RWPE1 (cell line): ENCODE results near the gene TRIM38.
A peak's percentile ranks its signal among the peaks of the same experiment; 100 is the strongest.
"Not testable (repeated sequence)": the region's sequence is repeated elsewhere in the genome, so short reads cannot be mapped to it uniquely, and the experiment has no call there.

Source experiments
- CTCF ChIA-PET: fragments of 350-600 bp; sonication (Branson Sonifier 250); formaldehyde crosslinking; extraction: SDS; loops from one replicate; lab custom pipeline; 2021; lab: Yijun Ruan, JAX
- POLR2A ChIA-PET: fragments of 400-600 bp; formaldehyde crosslinking; extraction: SDS; loops from one replicate; lab custom pipeline; 2020; ENCODE audit warnings: antibody characterized with exemption; ENCODE audit not compliant: low non-redundant PET; lab: Yijun Ruan, JAX
- DNase-seq: peaks from one replicate; pipeline ENCODE4 v3.0.0; 2012; ENCODE audit warnings: low spot score
- H3K27ac ChIP-seq: fragments of 450-650 bp; 2 replicates; pipeline ENCODE4 v1.5.1; 2017
- TF ChIP-seq, protein P1 (sequence below): fragments of 450-650 bp; conservative IDR thresholded peaks from 2 replicates; pipeline ENCODE4 v1.5.1; 2017; ENCODE audit warnings: low read depth, mild to moderate bottlenecking

Gene TRIM38

DNA sequence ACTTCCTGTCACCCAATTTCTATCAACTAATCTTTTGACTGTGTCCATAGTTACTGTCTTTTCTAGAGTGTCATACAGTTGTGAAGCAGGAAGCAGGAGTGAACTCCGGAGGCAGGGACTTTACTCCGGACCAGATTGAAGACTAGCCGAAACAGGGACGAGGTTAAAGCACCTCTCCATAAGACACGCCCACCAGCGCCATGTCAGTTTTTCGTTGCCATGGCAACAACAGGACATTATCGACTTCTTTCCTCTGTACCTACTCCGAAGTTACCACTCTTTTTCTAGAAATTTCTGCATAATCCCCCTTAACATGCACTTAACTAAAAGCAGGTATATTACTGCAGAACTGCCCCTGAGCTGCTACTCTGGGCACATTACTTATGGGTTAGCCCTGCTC lies 25.2 kb downstream of the TRIM38 start:
- ChIA-PET CTCF (no interaction called here), POLR2A (no interaction called here)
- TF ChIP-seq, protein P1, sequence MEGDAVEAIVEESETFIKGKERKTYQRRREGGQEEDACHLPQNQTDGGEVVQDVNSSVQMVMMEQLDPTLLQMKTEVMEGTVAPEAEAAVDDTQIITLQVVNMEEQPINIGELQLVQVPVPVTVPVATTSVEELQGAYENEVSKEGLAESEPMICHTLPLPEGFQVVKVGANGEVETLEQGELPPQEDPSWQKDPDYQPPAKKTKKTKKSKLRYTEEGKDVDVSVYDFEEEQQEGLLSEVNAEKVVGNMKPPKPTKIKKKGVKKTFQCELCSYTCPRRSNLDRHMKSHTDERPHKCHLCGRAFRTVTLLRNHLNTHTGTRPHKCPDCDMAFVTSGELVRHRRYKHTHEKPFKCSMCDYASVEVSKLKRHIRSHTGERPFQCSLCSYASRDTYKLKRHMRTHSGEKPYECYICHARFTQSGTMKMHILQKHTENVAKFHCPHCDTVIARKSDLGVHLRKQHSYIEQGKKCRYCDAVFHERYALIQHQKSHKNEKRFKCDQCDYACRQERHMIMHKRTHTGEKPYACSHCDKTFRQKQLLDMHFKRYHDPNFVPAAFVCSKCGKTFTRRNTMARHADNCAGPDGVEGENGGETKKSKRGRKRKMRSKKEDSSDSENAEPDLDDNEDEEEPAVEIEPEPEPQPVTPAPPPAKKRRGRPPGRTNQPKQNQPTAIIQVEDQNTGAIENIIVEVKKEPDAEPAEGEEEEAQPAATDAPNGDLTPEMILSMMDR: no peak
- DNase-seq: no peak
- no peak overlapping the region for H3K27ac ChIP-seq

DNA sequence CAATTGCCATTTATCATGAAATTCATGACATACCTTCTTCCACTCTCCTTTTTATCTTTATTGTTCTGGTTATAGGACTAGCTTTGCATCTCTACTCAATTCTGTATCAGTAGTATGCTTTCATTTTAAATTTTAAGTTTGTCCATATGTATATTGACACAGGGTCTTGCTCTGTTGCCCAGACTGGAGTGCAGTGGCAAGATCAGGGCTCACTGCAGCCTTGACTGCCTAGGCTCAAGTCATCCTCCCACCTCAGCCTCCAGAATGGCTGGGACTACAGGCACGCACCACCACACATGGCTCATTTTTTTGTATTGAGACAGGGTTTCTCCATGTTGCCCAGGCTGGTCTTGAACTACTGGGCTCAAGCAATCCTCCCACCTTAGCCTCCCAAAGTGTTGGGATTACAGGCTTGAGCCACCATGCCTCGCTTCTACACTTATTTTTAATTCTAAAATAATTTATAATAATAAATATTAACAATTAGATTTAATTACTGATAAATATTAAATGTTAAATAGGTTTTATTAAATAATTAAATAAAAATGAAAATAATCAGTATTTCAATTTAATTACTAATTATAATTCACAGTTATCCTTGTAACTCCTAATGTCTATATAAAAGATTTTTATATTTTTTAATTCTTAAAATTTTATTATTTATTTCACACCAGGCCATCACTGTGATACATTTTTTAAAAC lies 27.7 kb downstream of the TRIM38 start:
- H3K27ac ChIP-seq: no peak overlapping the region
- TF ChIP-seq, protein P1: no peak
- CTCF ChIA-PET: no interaction called here
- no peak for DNase-seq
- POLR2A ChIA-PET: no interaction called here

DNA sequence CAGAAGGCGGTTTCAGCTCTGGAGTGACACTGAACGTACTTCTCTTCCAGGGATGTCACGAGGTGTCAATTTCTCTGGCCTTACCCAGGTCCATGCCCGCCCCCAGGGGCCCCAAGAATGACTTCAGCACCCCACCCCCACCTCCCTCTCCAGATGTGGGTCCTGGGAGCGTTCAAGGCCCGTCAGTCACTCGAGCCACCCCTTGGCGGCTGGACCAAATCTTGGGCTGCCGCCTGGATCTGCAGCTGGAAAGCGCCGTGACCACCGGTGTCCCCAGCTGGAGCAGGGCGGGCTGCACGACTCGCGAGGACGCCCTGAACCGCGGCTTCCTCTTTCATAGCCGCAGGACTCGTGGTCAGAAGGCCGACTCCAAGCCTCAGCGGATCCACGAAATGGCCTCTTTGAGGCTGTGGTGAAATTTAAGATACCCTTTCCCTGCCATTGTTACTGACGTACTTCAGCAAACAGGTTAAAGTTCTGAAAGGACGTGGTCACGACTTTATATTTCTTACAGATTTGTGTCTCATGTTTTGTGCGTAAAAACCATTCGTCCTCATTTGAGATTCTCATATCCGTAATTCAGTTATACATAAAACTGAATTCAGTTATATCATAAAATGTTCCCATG lies 29.3 kb downstream of the TRIM38 start:
- H3K27ac ChIP-seq: peak overlapping the region; percentile 87
- ChIA-PET POLR2A (interaction anchor here (1.0 to 1.8 kb wide), 3 partner anchors 26 to 30 kb away, joined by 4 to 5 read pairs (median 4); a partner anchor contains a TSS), CTCF (interaction anchor here (0.5 to 1.9 kb wide), 20 partner anchors 9 to 1682 kb away, joined by 3 to 13 read pairs (median 6); partner anchors contain the start of gene TRIM38)
- TF ChIP-seq, protein P1: no peak
- DNase-seq: peak; percentile 25

DNA sequence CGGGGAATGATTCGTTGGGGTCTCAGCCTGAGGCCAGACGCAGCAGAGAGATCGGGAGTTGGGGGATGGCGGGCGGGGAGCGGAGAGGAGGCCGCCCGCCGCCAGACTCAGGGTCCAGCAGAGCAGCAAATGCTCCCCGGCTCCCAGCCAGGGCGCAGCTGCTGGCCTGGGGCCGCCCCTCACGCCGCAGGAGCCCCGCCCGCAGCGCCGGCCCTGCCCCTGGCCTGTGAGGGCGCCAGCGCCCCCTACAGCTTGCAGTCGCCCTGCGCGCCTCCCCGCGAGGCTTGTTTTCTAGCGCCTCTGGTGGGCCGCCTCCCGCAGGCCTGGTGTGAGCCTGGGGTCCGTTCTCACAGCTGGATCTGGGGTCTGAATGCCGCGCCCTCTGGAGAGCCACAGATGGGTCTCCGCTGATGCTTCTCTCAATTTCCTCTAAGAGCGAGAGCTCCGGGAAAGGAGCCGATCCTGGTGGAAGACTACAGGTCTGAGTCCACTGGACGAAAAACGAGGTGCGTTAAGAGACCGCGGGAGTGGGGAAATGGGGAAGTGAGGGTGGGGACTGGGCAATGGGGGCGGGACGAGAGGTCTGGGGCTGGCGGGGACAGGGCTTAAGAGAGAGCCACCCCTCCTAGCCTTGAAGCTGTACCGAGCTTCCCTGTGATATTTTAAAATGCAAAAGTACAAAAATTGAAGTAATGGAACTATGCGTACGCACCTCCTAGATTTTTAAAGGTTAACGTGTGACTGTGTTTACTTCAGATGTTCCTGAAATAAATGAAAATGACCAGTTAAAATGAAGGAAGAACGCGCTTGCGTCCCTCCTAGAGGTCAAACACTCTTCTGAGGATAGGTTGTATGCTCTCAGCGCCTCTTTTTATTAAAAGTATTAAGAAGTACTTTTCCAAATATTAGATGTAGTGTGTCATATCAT lies 30.1 kb downstream of the TRIM38 start:
- ChIA-PET POLR2A (interaction anchor here (1.0 to 1.8 kb wide), 3 partner anchors 25 to 29 kb away, joined by 4 to 5 read pairs (median 4); a partner anchor contains a TSS), CTCF (interaction anchor here (0.5 to 1.9 kb wide), 26 partner anchors 10 to 1682 kb away, joined by 3 to 13 read pairs (median 4); partner anchors contain the start of gene TRIM38)
- TF ChIP-seq, protein P1: peak; percentile 99
- peak; percentile 88 for DNase-seq
- peak overlapping the region; percentile 87 for H3K27ac ChIP-seq

DNA sequence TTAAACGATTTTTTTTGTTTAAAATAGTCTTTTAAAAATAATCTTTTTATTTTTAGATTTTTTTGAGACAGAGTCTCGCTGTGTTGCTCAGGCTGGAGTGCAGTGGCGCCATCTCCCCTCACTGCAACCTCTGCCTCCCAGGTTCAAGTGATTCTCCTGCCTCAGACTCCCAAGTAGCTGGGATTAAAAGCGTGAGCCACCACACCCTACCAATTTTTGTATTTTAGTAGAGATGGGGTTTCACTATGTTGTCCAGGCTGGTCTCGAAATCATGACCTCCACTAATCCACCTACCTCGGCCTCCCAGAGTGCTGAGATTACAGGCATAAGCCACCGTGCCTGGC lies 30.7 kb downstream of the TRIM38 start:
- ChIA-PET POLR2A (interaction anchor here (0.6 kb wide), 1 partner anchor 1275 kb away, joined by 11 read pairs; the partner anchor contains the start of gene C6orf62), CTCF (interaction anchor here (0.5 to 1.9 kb wide), 12 partner anchors 9 to 665 kb away, joined by 3 to 13 read pairs (median 5); a partner anchor contains a TSS)
- H3K27ac ChIP-seq: peak overlapping the region; percentile 87
- DNase-seq: not testable (repeated sequence)

DNA sequence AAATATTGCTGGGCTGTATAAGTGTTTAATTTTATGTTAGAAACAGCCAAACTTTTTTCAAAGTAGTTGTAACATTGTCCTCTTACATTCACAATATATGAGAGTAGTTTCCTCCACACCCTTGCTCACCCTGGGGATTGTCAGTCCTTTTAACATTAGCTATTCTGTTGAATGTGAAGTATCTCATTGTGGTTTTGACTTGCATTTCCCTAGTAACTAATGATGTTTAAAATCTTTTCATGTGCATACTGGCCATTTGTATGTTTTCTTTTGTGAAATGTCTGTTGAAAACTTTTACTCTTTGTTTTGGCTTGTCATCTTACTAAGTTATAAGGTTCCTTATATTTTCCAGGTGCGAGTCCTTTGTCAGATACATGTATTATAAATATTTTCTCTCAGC lies 32.9 kb downstream of the TRIM38 start:
- POLR2A ChIA-PET: no interaction called here
- H3K27ac ChIP-seq: no peak overlapping the region
- CTCF ChIA-PET: no interaction called here
- TF ChIP-seq, protein P1: no peak
- DNase-seq: no peak
